Measurements from ENCODE around the gene SNX33.
A peak's percentile ranks its signal among the peaks of the same experiment; 100 is the strongest.
"Not testable (repeated sequence)": the region's sequence is repeated elsewhere in the genome, so short reads cannot be mapped to it uniquely, and the experiment has no call there.

The SNX33 gene

GRCh38 chr15:75684648-75685047 lies 36.9 kb downstream of the SNX33 start:
- DNase-seq = no peak

- DNase-seq = no peak
These were observed 37.5 kb downstream of the SNX33 start for GRCh38 chr15:75685195-75685594.

- peak; percentile 85 for DNase-seq
These were observed 38.5 kb downstream of the SNX33 start for GRCh38 chr15:75686212-75686642.

GRCh38 chr15:75687486-75688277 lies 40.0 kb downstream of the SNX33 start:
- DNase-seq = no peak

- no peak for DNase-seq
These were observed 40.5 kb downstream of the SNX33 start for GRCh38 chr15:75688278-75688557.

GRCh38 chr15:75688831-75689230 lies 41.1 kb downstream of the SNX33 start:
- no peak for DNase-seq

GRCh38 chr15:75689429-75689828 lies 41.7 kb downstream of the SNX33 start:
- DNase-seq = not testable (repeated sequence)

GRCh38 chr15:75692311-75692710 lies 44.6 kb downstream of the SNX33 start:
- not testable (repeated sequence) for DNase-seq

GRCh38 chr15:75693028-75693427 lies 45.3 kb downstream of the SNX33 start:
- not testable (repeated sequence) for DNase-seq

GRCh38 chr15:75693501-75694240 lies 46.0 kb downstream of the SNX33 start:
- peak; percentile 44 for DNase-seq

GRCh38 chr15:75694241-75695182 lies 46.8 kb downstream of the SNX33 start:
- peak; percentile 86 for DNase-seq

- no peak for DNase-seq
These were observed 47.5 kb downstream of the SNX33 start for GRCh38 chr15:75695220-75695619.

GRCh38 chr15:75695634-75696310 lies 48.1 kb downstream of the SNX33 start:
- DNase-seq = no peak

- no peak for DNase-seq
These were observed 48.6 kb downstream of the SNX33 start for GRCh38 chr15:75696311-75696720.

GRCh38 chr15:75696854-75697259 lies 49.1 kb downstream of the SNX33 start:
- DNase-seq = no peak

- no peak for DNase-seq
These were observed 49.8 kb downstream of the SNX33 start for GRCh38 chr15:75697523-75697922.

- DNase-seq = not testable (repeated sequence)
These were observed 50.4 kb downstream of the SNX33 start for GRCh38 chr15:75697974-75698747.

- DNase-seq = not testable (repeated sequence)
These were observed 51.8 kb downstream of the SNX33 start for GRCh38 chr15:75699517-75699916.

GRCh38 chr15:75699961-75700874 lies 52.5 kb downstream of the SNX33 start:
- not testable (repeated sequence) for DNase-seq

Data from eye (tissue), 1 donor.